Nephron (organoid): ENCODE measurements around the gene DZIP3.
"Not testable (repeated sequence)": the region's sequence is repeated elsewhere in the genome, so short reads cannot be mapped to it uniquely, and the experiment has no call there.

ENCODE experiments used
- H3K27ac Mint-ChIP-seq, 3 experiments: 2 replicates each; pipeline ENCODE4 v1.8.0; 2020; ENCODE audit warnings: mixed read lengths in 3 of 3, mild to moderate bottlenecking in 2 of 3, moderate library complexity in 1 of 3
- H3K27me3 Mint-ChIP-seq: 2 replicates; pipeline ENCODE4 v1.8.0; 2021; ENCODE audit warnings: low read depth, mild to moderate bottlenecking, moderate library complexity, mixed read lengths
- H3K36me3 Mint-ChIP-seq: 2 replicates; pipeline ENCODE4 v1.8.0; 2020; ENCODE audit warnings: low read depth, mixed read lengths
- H3K4me1 Mint-ChIP-seq: 2 replicates; pipeline ENCODE4 v1.8.0; 2020; ENCODE audit warnings: mixed read lengths
- H3K4me3 Mint-ChIP-seq, 3 experiments: 2 replicates each; pipeline ENCODE4 v1.8.0; 2020; ENCODE audit warnings: mild to moderate bottlenecking in 3 of 3, mixed read lengths in 3 of 3, moderate library complexity in 2 of 3
- H3K9me3 Mint-ChIP-seq: 2 replicates; pipeline ENCODE4 v1.8.0; 2020; ENCODE audit warnings: mixed read lengths
- TF ChIP-seq, protein P1 (sequence below), 3 experiments: fragments of 200-600 bp; sonication (generic); IDR thresholded peaks; one replicate each; pipeline ENCODE4 v1.5.0; 2021; ENCODE audit warnings: antibody characterized with exemption in 3 of 3; ENCODE audit not compliant: unreplicated experiment in 3 of 3

Gene DZIP3

GRCh38 chr3:108645364-108645763 is 55.8 kb downstream of the DZIP3 start:
- TF ChIP-seq, protein P1, sequence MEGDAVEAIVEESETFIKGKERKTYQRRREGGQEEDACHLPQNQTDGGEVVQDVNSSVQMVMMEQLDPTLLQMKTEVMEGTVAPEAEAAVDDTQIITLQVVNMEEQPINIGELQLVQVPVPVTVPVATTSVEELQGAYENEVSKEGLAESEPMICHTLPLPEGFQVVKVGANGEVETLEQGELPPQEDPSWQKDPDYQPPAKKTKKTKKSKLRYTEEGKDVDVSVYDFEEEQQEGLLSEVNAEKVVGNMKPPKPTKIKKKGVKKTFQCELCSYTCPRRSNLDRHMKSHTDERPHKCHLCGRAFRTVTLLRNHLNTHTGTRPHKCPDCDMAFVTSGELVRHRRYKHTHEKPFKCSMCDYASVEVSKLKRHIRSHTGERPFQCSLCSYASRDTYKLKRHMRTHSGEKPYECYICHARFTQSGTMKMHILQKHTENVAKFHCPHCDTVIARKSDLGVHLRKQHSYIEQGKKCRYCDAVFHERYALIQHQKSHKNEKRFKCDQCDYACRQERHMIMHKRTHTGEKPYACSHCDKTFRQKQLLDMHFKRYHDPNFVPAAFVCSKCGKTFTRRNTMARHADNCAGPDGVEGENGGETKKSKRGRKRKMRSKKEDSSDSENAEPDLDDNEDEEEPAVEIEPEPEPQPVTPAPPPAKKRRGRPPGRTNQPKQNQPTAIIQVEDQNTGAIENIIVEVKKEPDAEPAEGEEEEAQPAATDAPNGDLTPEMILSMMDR (IDR thresholded peaks at IDR 0.05; ENCODE audit: unreplicated experiment in 3 of 3) = no peak
- Mint-ChIP-seq H3K36me3 (peaks cover 41% of the 10 kb centered on the region), H3K27ac (no peak overlapping the region), H3K9me3 (no peaks in the 10 kb centered on the region), H3K27me3 (no peaks in the 10 kb centered on the region), H3K4me1 (no peaks in the 10 kb centered on the region), H3K4me3 (no peak overlapping the region)

GRCh38 chr3:108655664-108656063 is 66.1 kb downstream of the DZIP3 start:
- H3K4me1 Mint-ChIP-seq, H3K4me3 Mint-ChIP-seq, H3K27me3 Mint-ChIP-seq, H3K27ac Mint-ChIP-seq: not testable (repeated sequence)
- Mint-ChIP-seq H3K9me3 (peaks cover 30% of the 10 kb centered on the region), H3K36me3 (peaks cover 46% of the 10 kb centered on the region)

DNA sequence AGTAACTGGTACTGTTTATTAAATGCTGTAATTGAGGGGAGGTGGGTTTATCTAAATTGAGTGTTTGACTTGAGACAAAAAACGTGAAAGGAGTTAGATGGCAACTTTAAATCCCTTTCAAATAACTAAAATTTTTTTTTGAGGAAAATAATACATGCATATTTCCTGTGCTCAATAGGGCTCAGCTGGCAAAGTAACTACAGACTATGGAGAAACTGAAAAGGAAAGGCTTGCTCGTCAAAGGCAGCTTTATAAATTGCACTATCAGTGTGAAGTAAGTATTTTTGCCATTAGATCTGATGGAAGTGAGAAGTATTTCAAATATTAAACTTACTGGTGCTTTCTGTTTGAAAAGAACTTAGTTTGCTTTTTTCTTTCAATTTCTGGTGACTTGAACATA is 72.2 kb downstream of the DZIP3 start:
- Mint-ChIP-seq H3K9me3 (peaks cover 10% of the 10 kb centered on the region), H3K4me3 (no peak overlapping the region), H3K27ac (no peak overlapping the region), H3K4me1 (peaks cover 15% of the 10 kb centered on the region), H3K27me3 (no peaks in the 10 kb centered on the region), H3K36me3 (peaks cover 40% of the 10 kb centered on the region)
- TF ChIP-seq, protein P1 (IDR thresholded peaks at IDR 0.05; ENCODE audit: unreplicated experiment in 3 of 3) = no peak

GRCh38 chr3:108662142-108662738 is 72.7 kb downstream of the DZIP3 start:
- Mint-ChIP-seq H3K36me3 (peaks cover 41% of the 10 kb centered on the region), H3K27me3 (no peaks in the 10 kb centered on the region), H3K9me3 (peaks cover 6% of the 10 kb centered on the region), H3K4me1 (peaks cover 15% of the 10 kb centered on the region), H3K4me3 (no peak overlapping the region), H3K27ac (no peak overlapping the region)
- TF ChIP-seq, protein P1 (IDR thresholded peaks at IDR 0.05; ENCODE audit: unreplicated experiment in 3 of 3) = peak; percentile 78 to 83 (median 81)

DNA sequence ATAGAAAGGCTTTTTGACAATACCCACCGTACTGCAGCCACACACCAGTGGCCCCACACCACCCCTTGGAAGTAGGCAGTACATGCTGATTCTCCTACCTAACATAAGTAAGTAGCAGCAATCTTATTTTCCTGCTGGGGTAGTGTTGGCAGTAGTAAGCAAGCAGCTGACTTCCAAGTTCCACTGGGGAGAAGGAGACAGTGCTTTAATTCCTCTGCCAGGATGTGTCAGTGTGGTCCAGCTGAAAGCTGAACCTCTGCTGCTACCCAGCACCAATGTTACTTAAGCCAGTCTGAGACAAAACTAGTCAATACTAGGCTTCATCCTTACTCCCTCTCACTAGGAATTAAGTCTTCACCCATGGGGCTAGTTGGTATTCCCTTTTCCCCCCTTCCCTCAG is 74.7 kb downstream of the DZIP3 start:
- Mint-ChIP-seq H3K4me1 (peaks cover 15% of the 10 kb centered on the region), H3K27ac (no peak overlapping the region), H3K9me3 (peaks cover 3% of the 10 kb centered on the region), H3K4me3 (no peak overlapping the region), H3K27me3 (no peaks in the 10 kb centered on the region), H3K36me3 (peaks cover 54% of the 10 kb centered on the region)
- TF ChIP-seq, protein P1 (IDR thresholded peaks at IDR 0.05; ENCODE audit: unreplicated experiment in 3 of 3) = no peak

DNA sequence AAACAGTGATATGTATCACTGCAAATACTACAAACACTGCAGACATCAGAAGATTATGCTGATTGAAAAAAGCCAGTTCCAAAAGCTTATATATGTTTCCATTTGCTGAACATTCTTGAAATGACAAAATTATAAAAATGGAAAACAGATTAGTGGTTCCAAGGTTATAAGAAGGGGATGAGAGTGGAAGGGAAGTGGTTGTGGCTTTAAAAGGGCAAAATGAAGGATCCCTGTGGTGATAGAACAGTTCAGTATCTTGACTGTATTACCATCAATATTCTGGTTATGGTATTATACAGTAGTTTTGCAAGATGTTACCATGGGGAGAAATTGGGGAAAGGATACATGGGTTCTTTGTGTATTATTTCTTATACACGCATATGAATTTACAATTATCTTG is 77.8 kb downstream of the DZIP3 start:
- TF ChIP-seq, protein P1 (IDR thresholded peaks at IDR 0.05; ENCODE audit: unreplicated experiment in 3 of 3) = no peak
- Mint-ChIP-seq H3K9me3 (no peaks in the 10 kb centered on the region), H3K36me3 (peaks cover 78% of the 10 kb centered on the region), H3K27ac (no peak overlapping the region), H3K27me3 (no peaks in the 10 kb centered on the region), H3K4me3 (no peak overlapping the region), H3K4me1 (peaks cover 12% of the 10 kb centered on the region)
